Fibroblast of skin of right biceps (primary cell): ENCODE results near the gene EID2.
A peak's percentile ranks its signal among the peaks of the same experiment; 100 is the strongest.

Source experiments
- DNase-seq: peaks from one replicate; pipeline ENCODE4 v3.0.0-alpha.2; 2013

The EID2 gene

GRCh38 chr19:39500543-39500942 lies 39.4 kb downstream of the EID2 start:
- DNase-seq: no peak

- no peak for DNase-seq
These were observed 40.0 kb downstream of the EID2 start for GRCh38 chr19:39499932-39500331.

GRCh38 chr19:39498798-39499642 lies 40.9 kb downstream of the EID2 start, which contains the start of gene DLL3:
Gene DLL3 (plus strand): TSS chr19:39498947. CDS start chr19:39498975, 28 bp downstream.
- no peak for DNase-seq

DNA sequence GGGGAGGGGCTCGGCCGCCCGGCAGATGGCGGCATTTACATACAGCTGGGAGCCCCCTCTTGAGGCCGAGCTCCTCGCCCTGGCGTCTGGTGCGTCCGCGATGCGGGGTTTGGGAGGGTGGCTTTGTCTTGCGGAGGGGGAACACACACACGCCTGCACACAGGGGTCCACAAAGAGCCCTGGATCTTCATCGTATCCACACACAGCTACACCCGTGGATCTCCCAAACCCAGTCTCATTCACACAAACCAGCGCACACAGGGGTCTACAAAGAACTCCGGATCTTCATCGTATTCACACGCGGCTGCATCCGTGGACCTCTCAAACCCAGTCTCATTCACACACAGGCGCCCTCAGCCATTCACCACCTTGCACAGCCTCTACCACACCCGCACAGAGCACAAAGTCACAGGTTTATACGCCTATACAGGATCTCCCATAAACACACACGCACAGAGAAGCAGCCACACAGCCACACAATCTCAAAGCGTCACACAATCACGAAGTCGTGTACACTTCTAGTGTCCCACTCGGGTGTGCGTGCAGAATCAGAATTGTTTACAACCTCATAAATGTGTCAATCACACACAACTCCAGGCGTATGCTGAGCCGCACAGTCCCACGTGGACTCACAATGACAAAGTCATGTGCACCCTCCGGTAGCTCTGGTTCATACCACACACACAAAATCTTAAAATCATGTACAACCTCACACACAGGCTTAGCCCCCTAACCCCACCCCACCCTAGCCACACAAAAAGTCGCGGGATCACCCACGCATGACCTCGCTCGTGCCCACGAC lies 41.8 kb downstream of the EID2 start:
- DNase-seq: peak; percentile 18

DNA sequence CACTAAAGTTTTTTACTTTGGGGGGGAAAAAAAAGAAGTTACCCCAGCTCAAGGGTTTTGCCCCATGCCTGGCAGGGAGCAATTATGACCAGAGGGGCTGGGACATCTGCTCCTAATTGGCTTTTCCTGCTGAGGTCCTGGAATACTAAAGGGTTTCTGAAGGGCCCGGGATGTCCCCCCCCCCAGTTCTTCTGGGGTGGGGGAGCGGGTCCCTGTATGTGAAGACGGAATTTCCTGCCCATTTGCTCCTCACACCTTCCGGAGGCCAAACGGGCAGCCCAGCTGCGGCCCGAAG lies 42.3 kb downstream of the EID2 start:
- DNase-seq: no peak

- no peak for DNase-seq
These were observed 43.9 kb downstream of the EID2 start for GRCh38 chr19:39496063-39496462.

GRCh38 chr19:39494661-39495060 lies 45.3 kb downstream of the EID2 start:
- DNase-seq: no peak

DNA sequence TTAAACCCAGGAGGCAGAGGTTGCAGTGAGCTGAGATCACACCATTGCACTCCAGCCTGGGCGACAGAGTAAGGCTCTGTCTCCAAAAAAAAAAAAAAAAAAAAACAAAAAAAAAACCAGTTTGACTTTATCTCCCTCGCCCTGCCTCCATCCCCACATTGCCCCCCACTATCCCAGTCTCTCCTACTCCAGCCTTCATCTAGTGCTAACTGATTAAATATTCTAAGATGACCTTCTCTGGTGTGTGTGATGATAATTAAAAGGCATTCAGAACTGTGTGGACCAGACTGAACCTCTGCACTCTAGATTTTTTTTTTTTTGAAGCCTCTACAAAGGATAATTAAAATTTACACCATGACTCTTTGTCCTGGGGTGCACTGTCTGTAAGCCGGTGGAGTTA lies 47.2 kb downstream of the EID2 start:
- DNase-seq: no peak

- DNase-seq: no peak
These were observed 47.7 kb downstream of the EID2 start for GRCh38 chr19:39492225-39492624.

GRCh38 chr19:39489756-39490155 lies 50.2 kb downstream of the EID2 start:
- no peak for DNase-seq
